K562 (cell line): Measurements from ENCODE around the gene SNX14. TPM values are rescaled to one million over a fixed set of nuclear protein-coding genes. Genes with fewer than 3 reads are reported as not detected.

ENCODE experiments used
- ATAC-seq: fragments of 200-7000 bp; cut with Tn5 transposase; 3 replicates; pipeline ENCODE4 v1.9.1; 2020; ENCODE audit warnings: moderate library complexity
- BruUV-seq: library from RNA; stranded (reverse); fragments of 400-500 nt; replicated peaks from 2 replicates; lab custom pipeline; 2021; lab: Mats Ljungman, UMichigan
- CTCF ChIA-PET: fragments of 300-600 bp; formaldehyde crosslinking; extraction: SDS; loops from one replicate; lab custom pipeline; 2021; ENCODE audit warnings: low intra/inter-chr PET ratio; lab: Yijun Ruan, JAX
- POLR2A ChIA-PET: fragments of 300-600, 350-650 bp; sonication (Branson Sonifier 250); formaldehyde crosslinking; extraction: SDS; loops from one replicate; lab custom pipeline; 2021; ENCODE audit warnings: antibody characterized with exemption, inconsistent platforms; lab: Yijun Ruan, JAX
- DNase-seq, 4 experiments: peaks; one replicate each; pipeline versions ENCODE4 v3.0.0 to v3.0.0-alpha.2; 2011 to 2018; ENCODE audit warnings: low spot score in 3 of 4, mixed read lengths in 3 of 4; ENCODE audit errors: extremely low read depth in 1 of 4
- FAIRE-seq: peaks from 2 replicates; lab custom pipeline; 2011; peaks lifted over from hg19 to GRCh38; lab: Jason Lieb, UNC
- H2AFZ ChIP-seq: 2 replicates; pipeline ENCODE4 v1.6.0; 2011; ENCODE audit warnings: low read depth, low read length, control low read depth, inconsistent platforms
- H3K27ac ChIP-seq: fragments of 200-600 bp; 3 replicates; pipeline ENCODE4 v1.8.0; 2011; ENCODE audit warnings: low read depth, mild to moderate bottlenecking, control low read depth, inconsistent platforms, low read length, moderate library complexity, mixed read lengths; ENCODE audit errors: extremely low read depth
- H3K27me3 ChIP-seq, 2 experiments: fragments of 300-600 bp in 1 of 2; 2 replicates in 1 of 2; 3 replicates in 1 of 2; pipeline versions ENCODE4 v1.6.0 to v1.8.0; 2011; ENCODE audit warnings: inconsistent platforms in 2 of 2, low read length in 2 of 2, mild to moderate bottlenecking in 1 of 2, mixed read lengths in 1 of 2, moderate library complexity in 1 of 2; ENCODE audit not compliant: control insufficient read depth in 2 of 2, insufficient read depth in 2 of 2
- H3K36me3 ChIP-seq: fragments of 300-600 bp; 3 replicates; pipeline ENCODE4 v1.8.0; 2011; ENCODE audit warnings: mild to moderate bottlenecking, low read length, inconsistent platforms; ENCODE audit not compliant: control insufficient read depth, insufficient read depth
- H3K4me1 ChIP-seq, 2 experiments: fragments of 200-600 bp in 1 of 2; replicated peaks in 1 of 2; 2 replicates in 1 of 2; 3 replicates in 1 of 2; pipeline versions ENCODE4 v1.5.1 to v1.8.0; 2011; ENCODE audit warnings: inconsistent platforms in 2 of 2, low read length in 2 of 2, mild to moderate bottlenecking in 1 of 2, mixed read lengths in 1 of 2, moderate library complexity in 1 of 2; ENCODE audit not compliant: control insufficient read depth in 2 of 2, insufficient read depth in 2 of 2
- H3K4me2 ChIP-seq: 2 replicates; pipeline ENCODE4 v1.6.1; 2011; ENCODE audit warnings: low read length, control low read depth, inconsistent platforms, mixed read lengths; ENCODE audit not compliant: insufficient read depth
- H3K4me3 ChIP-seq: fragments of 200-600 bp; sonication (generic), shearing (Covaris generic); 2 replicates; pipeline ENCODE4 v1.5.1; 2016; ENCODE audit warnings: control low read depth, inconsistent platforms
- H3K79me2 ChIP-seq: fragments of 200-600 bp; 3 replicates; pipeline ENCODE4 v1.8.0; 2011; ENCODE audit warnings: low read length, inconsistent platforms; ENCODE audit not compliant: control insufficient read depth, insufficient read depth
- H3K9ac ChIP-seq, 2 experiments: 2 replicates each; pipeline versions ENCODE4 v1.6.0 to v1.6.1; 2011; ENCODE audit warnings: low read depth in 2 of 2, low read length in 2 of 2, control low read depth in 1 of 2, inconsistent platforms in 1 of 2, mild to moderate bottlenecking in 1 of 2, mixed read lengths in 1 of 2; ENCODE audit not compliant: insufficient read depth in 1 of 2
- H3K9me1 ChIP-seq: one replicate; pipeline ENCODE4 v1.6.0; 2011; ENCODE audit warnings: inconsistent platforms, mild to moderate bottlenecking, low read length, moderate library complexity; ENCODE audit not compliant: control insufficient read depth, insufficient read depth
- H3K9me3 ChIP-seq: replicated peaks from 2 replicates; pipeline ENCODE4 v1.5.1; 2011; ENCODE audit warnings: low read depth, low read length, inconsistent platforms; ENCODE audit not compliant: control insufficient read depth, insufficient read depth
- H4K20me1 ChIP-seq: replicated peaks from 2 replicates; pipeline ENCODE4 v1.6.1; 2011; ENCODE audit warnings: low read length, inconsistent platforms, mixed read lengths; ENCODE audit not compliant: control insufficient read depth, insufficient read depth
- C11orf30 ChIP-seq: fragments of 450-650 bp; IDR thresholded peaks from 2 replicates; pipeline ENCODE4 v1.6.1; 2016; ENCODE audit warnings: low read depth, mild to moderate bottlenecking
- CBX3 ChIP-seq, 2 experiments: IDR thresholded peaks; 1 replicate in 1 of 2; 2 replicates in 1 of 2; pipeline ENCODE4 v1.6.1; 2012; ENCODE audit warnings: inconsistent platforms in 2 of 2, low read length in 2 of 2, borderline replicate concordance in 1 of 2, control low read depth in 1 of 2
- CGGBP1 ChIP-seq: fragments of 250-450 bp; sonication (Bioruptor Pico); IDR thresholded peaks from 2 replicates; pipeline ENCODE4 v1.9.0; 2021; ENCODE audit warnings: mild to moderate bottlenecking
- CXXC5 ChIP-seq: fragments of 250-450 bp; sonication (Bioruptor Pico); IDR thresholded peaks from 2 replicates; pipeline ENCODE4 v1.8.0; 2022; ENCODE audit warnings: inconsistent platforms, mild to moderate bottlenecking, moderate library complexity
- FOSL1 ChIP-seq: fragments of 200-800 bp; sonication (Bioruptor generic); conservative IDR thresholded peaks from 2 replicates; pipeline ENCODE4 v1.6.1; 2016; ENCODE audit warnings: missing genetic modification characterization, missing compliant biosample characterization
- FOXJ3 ChIP-seq: sonication (generic); formaldehyde crosslinking; IDR thresholded peaks from 2 replicates; pipeline ENCODE4 v1.4.0; 2020; ENCODE audit warnings: mild to moderate bottlenecking, missing genetic modification reagents
- GABPB2 ChIP-seq: fragments of 250-450 bp; sonication (Bioruptor Pico); conservative IDR thresholded peaks from 2 replicates; pipeline ENCODE4 v1.5.1; 2021; ENCODE audit warnings: mild to moderate bottlenecking
- LARP7 ChIP-seq: fragments of 450-650 bp; IDR thresholded peaks from 2 replicates; pipeline ENCODE4 v1.6.1; 2016
- MAFG ChIP-seq: fragments of 450-650 bp; conservative IDR thresholded peaks from 2 replicates; pipeline ENCODE4 v1.6.1; 2016; ENCODE audit warnings: missing genetic modification characterization, missing compliant biosample characterization
- MEF2A ChIP-seq: IDR thresholded peaks from 2 replicates; pipeline ENCODE4 v1.6.1; 2011; ENCODE audit warnings: low read depth, mild to moderate bottlenecking, low read length, moderate library complexity; ENCODE audit not compliant: control insufficient read depth
- MTA2 ChIP-seq: fragments of 450-650 bp; IDR thresholded peaks from 2 replicates; pipeline ENCODE4 v1.6.1; 2016; ENCODE audit warnings: low read depth
- MXI1 ChIP-seq: IDR thresholded peaks from 2 replicates; pipeline ENCODE4 v1.6.1; 2011; ENCODE audit warnings: low read depth, mild to moderate bottlenecking, improper control_type of control experiment, low read length
- PHF8 ChIP-seq: fragments of 200-600 bp; sonication (generic); IDR thresholded peaks from 2 replicates; pipeline ENCODE4 v1.6.1; 2012; ENCODE audit warnings: mixed run types, mild to moderate bottlenecking, inconsistent platforms, low read length, moderate library complexity, borderline replicate concordance
- PPARD ChIP-seq: fragments of 250-450 bp; sonication (Bioruptor Pico); IDR thresholded peaks from 2 replicates; pipeline ENCODE4 v1.8.0; 2022; ENCODE audit warnings: inconsistent platforms, mild to moderate bottlenecking, moderate library complexity
- PTRF ChIP-seq: fragments of 450-650 bp; IDR thresholded peaks from 2 replicates; pipeline ENCODE4 v1.6.1; 2016; ENCODE audit warnings: mild to moderate bottlenecking, missing genetic modification characterization, missing compliant biosample characterization
- RAD51 ChIP-seq: fragments of 450-650 bp; IDR thresholded peaks from 2 replicates; pipeline ENCODE4 v1.7.1; 2016; ENCODE audit warnings: low read depth, mild to moderate bottlenecking, borderline replicate concordance
- SMARCE1 ChIP-seq: fragments of 450-650 bp; IDR thresholded peaks from 2 replicates; pipeline ENCODE4 v1.7.1; 2016; ENCODE audit warnings: mild to moderate bottlenecking
- TAF7 ChIP-seq: fragments of 450-650 bp; IDR thresholded peaks from 2 replicates; pipeline ENCODE4 v1.6.1; 2016; ENCODE audit warnings: missing genetic modification characterization, missing compliant biosample characterization
- YBX1 ChIP-seq: fragments of 450-650 bp; IDR thresholded peaks from 2 replicates; pipeline ENCODE4 v1.7.1; 2016; ENCODE audit warnings: mild to moderate bottlenecking
- ZBTB34 ChIP-seq: fragments of 250-450 bp; sonication (Bioruptor Pico); IDR thresholded peaks from 2 replicates; pipeline ENCODE4 v1.8.0; 2021; ENCODE audit warnings: mild to moderate bottlenecking, moderate library complexity
- ZNF165 ChIP-seq: fragments of 250-450 bp; sonication (Bioruptor Pico); IDR thresholded peaks from 2 replicates; pipeline ENCODE4 v1.4.0; 2020; ENCODE audit warnings: borderline replicate concordance
- ZNF311 ChIP-seq: fragments of 250-450 bp; sonication (Bioruptor Pico); IDR thresholded peaks from 2 replicates; pipeline ENCODE4 v1.4.0; 2020; ENCODE audit warnings: mild to moderate bottlenecking, moderate library complexity
- ZNF639 ChIP-seq, 2 experiments: fragments of 200-800 bp in 1 of 2; sonication (Bioruptor generic) in 1 of 2; sonication (generic) in 1 of 2; formaldehyde crosslinking in 1 of 2; IDR thresholded peaks in 1 of 2; conservative IDR thresholded peaks in 1 of 2; 2 replicates each; pipeline versions ENCODE4 v1.5.0 to v1.6.1; 2016 to 2020; ENCODE audit warnings: missing compliant biosample characterization in 1 of 2, missing genetic modification characterization in 1 of 2, missing genetic modification reagents in 1 of 2
- WGBS: fragments of 100-300 bp; shearing (Covaris generic); methylation state at CpG from one replicate; pipeline ENCODE4 v1.1.6; 2016; ENCODE audit warnings: low coverage, mixed read lengths; ENCODE audit not compliant: insufficient coverage; ENCODE audit errors: missing lambda C conversion rate; 5-methylcytosine and 5-hydroxymethylcytosine counted together
- in situ Hi-C: fragments of 300-500 bp; cut with MboI; formaldehyde crosslinking; loops from 4 replicates; pipeline ENCODE4 v1.15.0; 2018; ENCODE audit warnings: inconsistent platforms, mixed read lengths
- intact Hi-C: fragments of 100-400 bp; cut with micrococcal nuclease; formaldehyde crosslinking; loops from 2 replicates; pipeline ENCODE4 v1.14.2; 2022
- polyA plus RNA-seq, 8 experiments: library from polyadenylated mRNA; depleted of rRNA in 4 of 8; stranded (reverse) in 5 of 8; unstranded in 3 of 8; fragments of >200 nt; fragmentation: Nextera tagmentation in 2 of 8; fragmentation: Illumina TruSeq in 1 of 8; extraction: Ambion mirVana in 2 of 8; extraction: Trizol in 1 of 8; gene quantifications; 2 replicates each; pipeline versions ENCODE4 v1.2.1 to v1.2.3, GENCODE V29; 2011 to 2014; ENCODE audit warnings: inconsistent platforms in 1 of 8, missing spikeins in 1 of 8
- total RNA-seq, 7 experiments: library from RNA; depleted of rRNA in 6 of 7; stranded (reverse); fragments of >200 nt in 6 of 7; fragmentation: Illumina TruSeq in 2 of 7; extraction: Trizol in 2 of 7; gene quantifications; 2 replicates each; pipeline versions ENCODE4 v1.2.1 to v1.2.3, GENCODE V29; 2011 to 2021; ENCODE audit warnings: low replicate concordance in 1 of 7

The SNX14 gene
- total and polyA plus RNA-seq, 9 of the 15 experiments (the other 6 are each of a cell fraction or from before 2014, with no cell fraction given), result 46.5 to 140 (median 71.2) TPM

DNA sequence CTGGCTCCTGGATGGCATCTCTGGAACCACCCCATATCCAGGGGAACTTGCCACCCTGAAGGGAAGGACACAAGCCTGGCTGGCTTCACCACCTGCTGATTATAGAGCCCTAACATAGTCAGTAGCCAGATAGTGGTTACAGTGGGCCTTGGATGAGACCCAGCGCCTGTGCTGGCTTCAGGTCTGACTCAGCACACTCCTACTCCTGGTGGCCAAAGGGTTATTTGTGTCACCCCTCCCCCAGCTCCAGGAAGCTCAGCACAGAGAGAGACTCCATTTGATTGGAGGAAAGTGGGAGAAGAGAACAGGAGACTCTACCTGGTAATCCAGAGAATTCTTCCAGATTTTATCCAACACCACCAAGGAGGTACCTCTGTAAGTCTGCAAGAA is 12.8 kb downstream of the SNX14 start:
- Histone ChIP-seq H3K36me3 (peaks cover 19% of the 10 kb centered on the region), H3K9me1 (no peaks in the 10 kb centered on the region), H2AFZ (peak overlapping the region; percentile 15; the same call in 1 of the 2 replicates), H3K9me3 (peaks cover 4% of the 10 kb centered on the region), H3K27me3 (no peaks in the 10 kb centered on the region), H3K4me1 (peaks cover 8 to 26% of the 10 kb centered on the region in 2 experiments), H4K20me1 (no peaks in the 10 kb centered on the region), H3K79me2 (peaks cover 87% of the 10 kb centered on the region), H3K4me2 (peak overlapping the region; percentile 44), H3K9ac (peak overlapping the region; percentile 42 to 81; a peak in 3 of 4 replicates), H3K4me3 (no peak overlapping the region), H3K27ac (peak overlapping the region; percentile 81)
- intact Hi-C loops (no loop called here), in situ Hi-C loops (no loop called here)
- WGBS, result 0% methylated on average over 1 of the region's 1 CpG
- DNase-seq, result peak; percentile 41 to 89 (median 54)
- peak; percentile 91 for FAIRE-seq
- POLR2A ChIA-PET, result interaction anchor here (0.6 to 1.9 kb wide), 5 partner anchors 9 to 1924 kb away, joined by 3 to 14 read pairs (median 4); partner anchors contain the start of gene SNX14
- CTCF ChIA-PET, result no interaction called here
- peak; percentile 97 for ATAC-seq
- BruUV-seq, result no TSS peak
- no peak for TF ChIP-seq TAF7 (tag)
- no peak for TF ChIP-seq ZNF311 (CRISPR knock-in tag)
- no peak for TF ChIP-seq MEF2A
- TF ChIP-seq PHF8, result no peak
- no peak for TF ChIP-seq ZNF639 (CRISPR knock-in tag; conservative IDR thresholded peaks at IDR 0.05 in 1 of 2, IDR thresholded peaks at IDR 0.05 in 1 of 2)
- peak; percentile 67 for TF ChIP-seq MAFG (tag)
- TF ChIP-seq SMARCE1, result 0 out of 2 replicates have a peak, but pooled peaks have one; percentile 35
- TF ChIP-seq ZNF165 (CRISPR knock-in tag), result no peak
- TF ChIP-seq MTA2, result no peak
- no peak for TF ChIP-seq GABPB2 (CRISPR knock-in tag)
- no peak for TF ChIP-seq YBX1
- TF ChIP-seq ZBTB34 (CRISPR knock-in tag), result no peak
- TF ChIP-seq RAD51, result no peak
- no peak for TF ChIP-seq PPARD (CRISPR knock-in tag)
- no peak for TF ChIP-seq MXI1
- no peak for TF ChIP-seq LARP7
- peak; percentile 59; the same call in 1 of the 2 replicates for TF ChIP-seq FOSL1 (tag)
- no peak for TF ChIP-seq CGGBP1
- TF ChIP-seq FOXJ3 (CRISPR knock-in tag), result no peak
- peak; percentile 86 for TF ChIP-seq C11orf30
- peak in 1 of 2 experiments; percentile 41; a peak in 1 of 3 replicates for TF ChIP-seq CBX3 (IDR thresholded peaks at IDR 0.05; ENCODE audit: borderline replicate concordance in 1 of 2, low read length in 2 of 2)
- TF ChIP-seq PTRF (tag), result no peak
- TF ChIP-seq CXXC5, result no peak
